ENCODE measurements around the gene CREM. TPM values are rescaled to one million over a fixed set of nuclear protein-coding genes. Genes with fewer than 3 reads are reported as not detected.

CREM gene
- polyA plus RNA-seq, 3 donors = 11.4 to 12.4 (median 12.1) TPM

- intact Hi-C loops (cut with micrococcal nuclease) = no loop called here
- Mint-ChIP-seq H3K4me1 (no peaks in the 10 kb centered on the region), H3K27me3 (ENCODE audit: low read depth in 3 of 3) (peaks cover 4 to 14% (median 10%) of the 10 kb centered on the region in 3 donors), H3K9me3 (peaks cover 0 to 5% (median 0%) of the 10 kb centered on the region in 7 donors), H3K4me3 (no peak overlapping the region), H3K36me3 (no peaks in the 10 kb centered on the region), H3K27ac (no peak overlapping the region)
- Histone ChIP-seq H3K9ac (ENCODE audit: insufficient read depth, low read length, poor library complexity, severe bottlenecking) (no peak overlapping the region), H3K4me3 (replicated peaks in 1 of 3; ENCODE audit: low read depth in 2 of 3, low read length in 3 of 3) (no peak overlapping the region), H3K27ac (ENCODE audit: low read depth in 1 of 2, low read length in 2 of 2) (no peak overlapping the region), H3K27me3 (ENCODE audit: control insufficient read depth in 2 of 2, insufficient read depth in 2 of 2, low read length in 2 of 2) (no peaks in the 10 kb centered on the region), H4K20me1 (ENCODE audit: insufficient read depth, low read length) (no peaks in the 10 kb centered on the region), H3K4me2 (replicated peaks; ENCODE audit: extremely low read depth, low read length, poor library complexity, severe bottlenecking) (no peak overlapping the region), H2AFZ (ENCODE audit: insufficient read depth, low read depth, low read length, poor library complexity, severe bottlenecking) (no peak overlapping the region), H3K4me1 (ENCODE audit: control insufficient read depth in 1 of 2, insufficient read depth in 2 of 2, low read length in 2 of 2) (no peaks in the 10 kb centered on the region), H3K36me3 (replicated peaks in 1 of 2; ENCODE audit: control insufficient read depth in 1 of 2, insufficient read depth in 2 of 2, low read length in 2 of 2) (no peaks in the 10 kb centered on the region), H3K79me2 (ENCODE audit: insufficient read depth, low read length) (no peaks in the 10 kb centered on the region), H3K9me3 (replicated peaks in 1 of 2; ENCODE audit: control insufficient read depth in 1 of 2, insufficient read depth in 1 of 2, low read length in 2 of 2) (no peaks in the 10 kb centered on the region)
- no peak for DNase-seq
- TF ChIP-seq CTCF (IDR thresholded peaks at IDR 0.05) = no peak
- WGBS (ENCODE audit: insufficient coverage) = no CpG with 5 or more reads among the region's 6 CpGs
Measured at GRCh38 chr10:35251373-35252100, 124.9 kb downstream of the CREM start.

GRCh38 chr10:35257057-35257983, 130.7 kb downstream of the CREM start:
- DNase-seq = no peak

More at GRCh38 chr10:35257057-35257983, 130.7 kb downstream of the CREM start:
- Histone ChIP-seq H3K27ac (ENCODE audit: low read depth in 1 of 2, low read length in 2 of 2) (no peak overlapping the region), H3K9me3 (replicated peaks in 1 of 2; ENCODE audit: control insufficient read depth in 1 of 2, insufficient read depth in 1 of 2, low read length in 2 of 2) (peaks cover 5 to 6% of the 10 kb centered on the region in 2 donors), H3K4me1 (ENCODE audit: control insufficient read depth in 1 of 2, insufficient read depth in 2 of 2, low read length in 2 of 2) (no peaks in the 10 kb centered on the region), H3K4me2 (replicated peaks; ENCODE audit: extremely low read depth, low read length, poor library complexity, severe bottlenecking) (no peak overlapping the region), H2AFZ (ENCODE audit: insufficient read depth, low read depth, low read length, poor library complexity, severe bottlenecking) (no peak overlapping the region), H3K4me3 (replicated peaks in 1 of 3; ENCODE audit: low read depth in 2 of 3, low read length in 3 of 3) (no peak overlapping the region), H3K79me2 (ENCODE audit: insufficient read depth, low read length) (no peaks in the 10 kb centered on the region), H3K27me3 (ENCODE audit: control insufficient read depth in 2 of 2, insufficient read depth in 2 of 2, low read length in 2 of 2) (no peaks in the 10 kb centered on the region), H3K36me3 (replicated peaks in 1 of 2; ENCODE audit: control insufficient read depth in 1 of 2, insufficient read depth in 2 of 2, low read length in 2 of 2) (no peaks in the 10 kb centered on the region), H3K9ac (ENCODE audit: insufficient read depth, low read length, poor library complexity, severe bottlenecking) (no peak overlapping the region), H4K20me1 (ENCODE audit: insufficient read depth, low read length) (no peaks in the 10 kb centered on the region)
- no peak for TF ChIP-seq CTCF (IDR thresholded peaks at IDR 0.05)
- no peaks in the 10 kb centered on the region for H3K4me1 Mint-ChIP-seq
- intact Hi-C loops (cut with micrococcal nuclease) = no loop called here
- no peak overlapping the region for H3K27ac Mint-ChIP-seq
- H3K36me3 Mint-ChIP-seq = no peaks in the 10 kb centered on the region
- H3K27me3 Mint-ChIP-seq (ENCODE audit: low read depth in 3 of 3) = peaks cover 3 to 5% (median 3%) of the 10 kb centered on the region in 3 donors
- no peak overlapping the region for H3K4me3 Mint-ChIP-seq
- H3K9me3 Mint-ChIP-seq = peaks cover 3 to 24% (median 14%) of the 10 kb centered on the region in 7 donors
- WGBS (ENCODE audit: insufficient coverage) = 100% methylated on average over 1 of the region's 3 CpGs

Measured in CD14-positive monocyte (primary cell).